ENCODE results near the gene MAPK11. TPM values are rescaled to one million over a fixed set of nuclear protein-coding genes. Genes with fewer than 3 reads are reported as not detected.

The MAPK11 gene
- polyA plus RNA-seq, 1 donor (not counting 4 experiments of a cell fraction or from before 2014, with no cell fraction given): 4.6 TPM

- no peak for DNase-seq (ENCODE audit: low read depth, low spot score)
- H3K36me3 ChIP-seq (ENCODE audit: control insufficient read depth in 2 of 2, extremely low read depth in 1 of 2, insufficient read depth in 2 of 2, low read length in 2 of 2): peaks cover 26 to 46% of the 10 kb centered on the region in 2 experiments
- H3K9ac ChIP-seq (ENCODE audit: control insufficient read depth, extremely low read depth, insufficient read depth, low read length): no peak overlapping the region
Measured at GRCh38 chr22:50216055-50216683, 54.0 kb downstream of the MAPK11 start.

GRCh38 chr22:50215297-50216054 is 54.7 kb downstream of the MAPK11 start:
- Histone ChIP-seq H3K9me3 (ENCODE audit: control insufficient read depth, low read depth, low read length) (no peaks in the 10 kb centered on the region), H2AFZ (ENCODE audit: control insufficient read depth, low read length) (no peak overlapping the region), H4K20me1 (ENCODE audit: control insufficient read depth, extremely low read depth, insufficient read depth, low read length) (no peaks in the 10 kb centered on the region), H3K36me3 (ENCODE audit: control insufficient read depth in 2 of 2, extremely low read depth in 1 of 2, insufficient read depth in 2 of 2, low read length in 2 of 2) (peaks cover 26 to 47% of the 10 kb centered on the region in 2 experiments), H3K27ac (ENCODE audit: control insufficient read depth, insufficient read depth, low read length) (no peak overlapping the region), H3K4me3 (ENCODE audit: control insufficient read depth in 2 of 3, extremely low read depth in 1 of 3, insufficient read depth in 2 of 3, low read depth in 1 of 3, low read length in 3 of 3) (no peak overlapping the region), H3K4me2 (ENCODE audit: control insufficient read depth, extremely low read depth, insufficient read depth, low read depth, low read length) (no peak overlapping the region), H3K27me3 (ENCODE audit: control insufficient read depth, extremely low read depth, insufficient read depth, low read length) (no peaks in the 10 kb centered on the region), H3K9ac (ENCODE audit: control insufficient read depth, extremely low read depth, insufficient read depth, low read length) (no peak overlapping the region), H3K79me2 (ENCODE audit: control insufficient read depth, insufficient read depth, low read length) (peaks cover 29% of the 10 kb centered on the region), H3K4me1 (ENCODE audit: control insufficient read depth, extremely low read depth, insufficient read depth, low read length) (peaks cover 6% of the 10 kb centered on the region), H3K9me1 (ENCODE audit: control insufficient read depth, extremely low read depth, insufficient read depth, low read length) (peaks cover 2% of the 10 kb centered on the region)
- no peak for TF ChIP-seq EZH2 (IDR thresholded peaks at IDR 0.05; ENCODE audit: low read length)
- TF ChIP-seq CTCF (optimal IDR thresholded peaks at IDR 0.05 in 1 of 3, IDR thresholded peaks at IDR 0.05 in 1 of 3, conservative IDR thresholded peaks at IDR 0.05 in 1 of 3; ENCODE audit: extremely low read depth in 1 of 3, insufficient read depth in 2 of 3, low read length in 3 of 3): no peak
- no peak for DNase-seq (ENCODE audit: low read depth, low spot score)
- no peak for FAIRE-seq
- dilution Hi-C loops (cut with MboI; ENCODE audit: extremely low pct_ligation_motif_present, low sequenced_read_pairs): no loop called here

More at GRCh38 chr22:50216055-50216683, 54.0 kb downstream of the MAPK11 start:
- Histone ChIP-seq H3K9me1 (ENCODE audit: control insufficient read depth, extremely low read depth, insufficient read depth, low read length) (no peaks in the 10 kb centered on the region), H3K4me1 (ENCODE audit: control insufficient read depth, extremely low read depth, insufficient read depth, low read length) (peaks cover 3% of the 10 kb centered on the region), H2AFZ (ENCODE audit: control insufficient read depth, low read length) (no peak overlapping the region), H3K4me2 (ENCODE audit: control insufficient read depth, extremely low read depth, insufficient read depth, low read depth, low read length) (no peak overlapping the region), H3K27me3 (ENCODE audit: control insufficient read depth, extremely low read depth, insufficient read depth, low read length) (no peaks in the 10 kb centered on the region), H4K20me1 (ENCODE audit: control insufficient read depth, extremely low read depth, insufficient read depth, low read length) (no peaks in the 10 kb centered on the region), H3K27ac (ENCODE audit: control insufficient read depth, insufficient read depth, low read length) (no peak overlapping the region), H3K4me3 (ENCODE audit: control insufficient read depth in 2 of 3, extremely low read depth in 1 of 3, insufficient read depth in 2 of 3, low read depth in 1 of 3, low read length in 3 of 3) (no peak overlapping the region), H3K9me3 (ENCODE audit: control insufficient read depth, low read depth, low read length) (no peaks in the 10 kb centered on the region), H3K79me2 (ENCODE audit: control insufficient read depth, insufficient read depth, low read length) (peaks cover 27% of the 10 kb centered on the region)
- no peak for TF ChIP-seq CTCF (optimal IDR thresholded peaks at IDR 0.05 in 1 of 3, IDR thresholded peaks at IDR 0.05 in 1 of 3, conservative IDR thresholded peaks at IDR 0.05 in 1 of 3; ENCODE audit: extremely low read depth in 1 of 3, insufficient read depth in 2 of 3, low read length in 3 of 3)
- no peak for TF ChIP-seq EZH2 (IDR thresholded peaks at IDR 0.05; ENCODE audit: low read length)
- FAIRE-seq: no peak
- dilution Hi-C loops (cut with MboI; ENCODE audit: extremely low pct_ligation_motif_present, low sequenced_read_pairs): no loop called here

Other genes starting within 250 kb of the MAPK11 start
- gene TTLL8, start 212.1 kb downstream of the MAPK11 start, polyA plus RNA-seq: not detected in 3 replicates
- gene MLC1, start 185.0 kb downstream of the MAPK11 start, polyA plus RNA-seq: not detected in 3 replicates
- gene MOV10L1, start 180.4 kb downstream of the MAPK11 start, polyA plus RNA-seq: not detected in 3 replicates
- gene PANX2, start 99.6 kb downstream of the MAPK11 start, polyA plus RNA-seq: 0.22 to 0.68 TPM (median 0.32 TPM) in 3 replicates
- 22.7 to 38.0 TPM (median 31.7 TPM) in 3 replicates for gene TRABD, start 84.5 kb downstream of the MAPK11 start, polyA plus RNA-seq
- 14.4 to 32.1 TPM (median 22.0 TPM) in 3 replicates for gene SELENOO, start 69.4 kb downstream of the MAPK11 start, polyA plus RNA-seq
- 10.1 to 19.0 TPM (median 11.6 TPM) in 3 replicates for gene TUBGCP6, start 25.4 kb downstream of the MAPK11 start, polyA plus RNA-seq
- gene HDAC10, start 19.1 kb downstream of the MAPK11 start, polyA plus RNA-seq: 4.7 to 12.4 TPM (median 8.2 TPM) in 3 replicates
- 10.1 to 17.9 TPM (median 11.1 TPM) in 3 replicates for gene MAPK12, start 8.7 kb downstream of the MAPK11 start, polyA plus RNA-seq
- 44.3 to 90.3 TPM (median 66.2 TPM) in 3 replicates for gene PLXNB2, start 37.3 kb upstream of the MAPK11 start, polyA plus RNA-seq
- 0.94 to 3.1 TPM (median 1.4 TPM) in 3 replicates for gene DENND6B, start 56.6 kb upstream of the MAPK11 start, polyA plus RNA-seq
- 19.8 to 29.7 TPM (median 23.2 TPM) in 3 replicates for gene PPP6R2, start 72.9 kb upstream of the MAPK11 start, polyA plus RNA-seq
- 16.2 to 34.4 TPM (median 25.8 TPM) in 3 replicates for gene SBF1, start 204.7 kb upstream of the MAPK11 start, polyA plus RNA-seq
- 0.21 to 0.54 TPM (median 0.27 TPM) in 3 replicates for gene ADM2, start 211.2 kb upstream of the MAPK11 start, polyA plus RNA-seq
- gene MIOX, start 216.5 kb upstream of the MAPK11 start, polyA plus RNA-seq: not detected in 3 replicates
- 13.2 to 29.4 TPM (median 22.0 TPM) in 3 replicates for gene LMF2, start 237.3 kb upstream of the MAPK11 start, polyA plus RNA-seq
- 11.0 to 16.4 TPM (median 11.4 TPM) in 3 replicates for gene NCAPH2, start 237.8 kb upstream of the MAPK11 start, polyA plus RNA-seq

Measured in keratinocyte (primary cell).